Anterior cingulate cortex (tissue), 58 donors: Measurements from ENCODE around the gene EDIL3.

ENCODE experiments used
- DNase-seq, 58 donors: peaks; one replicate each; lab custom pipeline; 2025; lab: John Stamatoyannopoulos, UW

EDIL3 gene

GRCh38 chr5:84265739-84266550 lies 118.7 kb downstream of the EDIL3 start:
- DNase-seq, result no peak

- DNase-seq, result no peak
Observed at GRCh38 chr5:84265130-84265529, 119.5 kb downstream of the EDIL3 start.

GRCh38 chr5:84260939-84261338 lies 123.7 kb downstream of the EDIL3 start:
- DNase-seq, result no peak

GRCh38 chr5:84260140-84260539 lies 124.5 kb downstream of the EDIL3 start:
- DNase-seq, result no peak

- DNase-seq, result no peak
Observed at GRCh38 chr5:84259283-84260045, 125.2 kb downstream of the EDIL3 start.

- DNase-seq, result no peak
Observed at GRCh38 chr5:84257061-84257460, 127.6 kb downstream of the EDIL3 start.

- no peak for DNase-seq
Observed at GRCh38 chr5:84255315-84255714, 129.4 kb downstream of the EDIL3 start.

- no peak for DNase-seq
Observed at GRCh38 chr5:84253946-84254345, 130.7 kb downstream of the EDIL3 start.

- no peak for DNase-seq
Observed at GRCh38 chr5:84251503-84251902, 133.2 kb downstream of the EDIL3 start.

- DNase-seq, result no peak
Observed at GRCh38 chr5:84249918-84250630, 134.6 kb downstream of the EDIL3 start.

- no peak for DNase-seq
Observed at GRCh38 chr5:84248013-84248412, 136.7 kb downstream of the EDIL3 start.

GRCh38 chr5:84242286-84242685 lies 142.4 kb downstream of the EDIL3 start:
- DNase-seq, result no peak

GRCh38 chr5:84239494-84239893 lies 145.2 kb downstream of the EDIL3 start:
- DNase-seq, result no peak

GRCh38 chr5:84237126-84237525 lies 147.6 kb downstream of the EDIL3 start:
- no peak for DNase-seq

- no peak for DNase-seq
Observed at GRCh38 chr5:84231433-84231832, 153.2 kb downstream of the EDIL3 start.

- DNase-seq, result no peak
Observed at GRCh38 chr5:84229045-84229444, 155.6 kb downstream of the EDIL3 start.

GRCh38 chr5:84228266-84228665 lies 156.4 kb downstream of the EDIL3 start:
- DNase-seq, result no peak

GRCh38 chr5:84227236-84227635 lies 157.4 kb downstream of the EDIL3 start:
- DNase-seq, result no peak

- peak in 2 of 58 donors; percentile 1 to 8 for DNase-seq
Observed at GRCh38 chr5:84218546-84218945, 166.1 kb downstream of the EDIL3 start.

GRCh38 chr5:84215521-84215920 lies 169.2 kb downstream of the EDIL3 start:
- no peak for DNase-seq

GRCh38 chr5:84213861-84214260 lies 170.8 kb downstream of the EDIL3 start:
- no peak for DNase-seq
